HepG2 (cell line): ENCODE data around the gene GRK4. TPM values are rescaled to one million over a fixed set of nuclear protein-coding genes. Genes with fewer than 3 reads are reported as not detected.
A peak's percentile ranks its signal among the peaks of the same experiment; 100 is the strongest.

ENCODE experiments used
- CREB1 ChIP-seq, 2 experiments: fragments of 450-650 bp in 1 of 2; IDR thresholded peaks; 2 replicates each; pipeline ENCODE4 v1.6.1; 2016 to 2017; ENCODE audit warnings: control low read depth in 1 of 2, mild to moderate bottlenecking in 1 of 2, missing compliant biosample characterization in 1 of 2, missing genetic modification characterization in 1 of 2
- CREB3 ChIP-seq: sonication (generic); formaldehyde crosslinking; IDR thresholded peaks from 2 replicates; pipeline ENCODE4 v1.5.0; 2020; ENCODE audit warnings: missing genetic modification reagents
- FIP1L1 ChIP-seq: fragments of 200-400 bp; formaldehyde crosslinking; IDR thresholded peaks from 2 replicates; pipeline ENCODE4 v1.6.1; 2018; ENCODE audit warnings: low read depth, mild to moderate bottlenecking, low read length, moderate library complexity, borderline replicate concordance; ENCODE audit not compliant: insufficient read depth
- FOSL1 ChIP-seq: sonication (generic); formaldehyde crosslinking; IDR thresholded peaks from 2 replicates; pipeline ENCODE4 v1.9.0; 2021; ENCODE audit warnings: missing genetic modification reagents, borderline replicate concordance
- HNRNPH1 ChIP-seq: fragments of 200-400 bp; formaldehyde crosslinking; optimal IDR thresholded peaks from 2 replicates; pipeline ENCODE3; 2017; ENCODE audit warnings: mild to moderate bottlenecking, low read depth, low read length
- KDM6A ChIP-seq: IDR thresholded peaks from 2 replicates; pipeline ENCODE4 v1.6.1; 2016; ENCODE audit warnings: low read depth
- KLF9 ChIP-seq: IDR thresholded peaks from 2 replicates; pipeline ENCODE4 v1.6.1; 2016; ENCODE audit warnings: low read depth
- MTA1 ChIP-seq: sonication (generic); formaldehyde crosslinking; IDR thresholded peaks from 2 replicates; pipeline ENCODE4 v1.4.0; 2020; ENCODE audit warnings: missing genetic modification reagents, mild to moderate bottlenecking, borderline replicate concordance
- NR0B2 ChIP-seq: sonication (generic); formaldehyde crosslinking; IDR thresholded peaks from 2 replicates; pipeline ENCODE4 v1.4.0; 2020; ENCODE audit warnings: mild to moderate bottlenecking, missing genetic modification reagents
- PATZ1 ChIP-seq: sonication (generic); formaldehyde crosslinking; IDR thresholded peaks from 2 replicates; pipeline ENCODE4 v1.4.0; 2020; ENCODE audit warnings: missing genetic modification reagents
- POLR2AphosphoS2 ChIP-seq: IDR thresholded peaks from 2 replicates; pipeline ENCODE4 v1.6.1; 2011; ENCODE audit warnings: low read depth, low read length, improper control_type of control experiment
- RFXAP ChIP-seq: sonication (generic); formaldehyde crosslinking; IDR thresholded peaks from 2 replicates; pipeline ENCODE4 v1.4.0; 2020; ENCODE audit warnings: missing genetic modification reagents, borderline replicate concordance
- SOX5 ChIP-seq: IDR thresholded peaks from 2 replicates; pipeline ENCODE4 v1.6.1; 2016; ENCODE audit warnings: borderline replicate concordance
- SOX6 ChIP-seq, 2 experiments: fragments of 450-650 bp in 1 of 2; sonication (generic) in 1 of 2; formaldehyde crosslinking in 1 of 2; IDR thresholded peaks; 2 replicates each; pipeline versions ENCODE4 v1.4.0 to v1.6.1; 2017 to 2020; ENCODE audit warnings: antibody characterized with exemption in 1 of 2, mild to moderate bottlenecking in 1 of 2, missing genetic modification reagents in 1 of 2
- ZNF292 ChIP-seq: sonication (generic); formaldehyde crosslinking; IDR thresholded peaks from 2 replicates; pipeline ENCODE4 v1.8.1; 2022; ENCODE audit warnings: mild to moderate bottlenecking, low read depth, missing genetic modification reagents, borderline replicate concordance
- ZNF567 ChIP-seq: sonication (generic); formaldehyde crosslinking; IDR thresholded peaks from 2 replicates; pipeline ENCODE4 v1.8.1; 2023; ENCODE audit warnings: mild to moderate bottlenecking, missing genetic modification reagents, borderline replicate concordance
- ZNF615 ChIP-seq: sonication (generic); formaldehyde crosslinking; IDR thresholded peaks from 2 replicates; pipeline ENCODE4 v1.5.0; 2020; ENCODE audit warnings: mild to moderate bottlenecking, missing genetic modification reagents, borderline replicate concordance
- ZNF670 ChIP-seq: sonication (generic); formaldehyde crosslinking; IDR thresholded peaks from 2 replicates; pipeline ENCODE4 v1.8.0; 2022; ENCODE audit warnings: mild to moderate bottlenecking, missing genetic modification reagents, borderline replicate concordance
- polyA plus RNA-seq, 8 experiments: library from polyadenylated mRNA; depleted of rRNA in 3 of 8; stranded (reverse) in 7 of 8; unstranded in 1 of 8; fragments of >200 nt; fragmentation: Illumina TruSeq in 4 of 8; extraction: Trizol in 4 of 8; gene quantifications; 2 replicates each; pipeline versions ENCODE4 v1.2.1 to v1.2.3, GENCODE V29; 2011 to 2016; ENCODE audit warnings: low read depth in 4 of 8, missing spikeins in 1 of 8, mixed read lengths in 1 of 8; ENCODE audit not compliant: insufficient read depth in 1 of 8
- total RNA-seq, 5 experiments: library from RNA; depleted of rRNA; stranded (reverse); fragments of >200 nt; fragmentation: Illumina TruSeq; extraction: Trizol; gene quantifications; 2 replicates each; pipeline ENCODE4 v1.2.3, GENCODE V29; 2016; ENCODE audit warnings: low read depth in 1 of 5
- TF ChIP-seq, protein P1 (sequence below): sonication (generic); formaldehyde crosslinking; IDR thresholded peaks from 2 replicates; pipeline ENCODE4 v1.4.0; 2020; ENCODE audit warnings: missing genetic modification reagents
- TF ChIP-seq, protein P2 (sequence below): IDR thresholded peaks from 2 replicates; pipeline ENCODE4 v1.6.1; 2016; ENCODE audit warnings: low read depth, borderline replicate concordance
- TF ChIP-seq, protein P3 (sequence below): sonication (generic); formaldehyde crosslinking; IDR thresholded peaks from 2 replicates; pipeline ENCODE4 v1.8.0; 2022; ENCODE audit warnings: missing genetic modification reagents, low read depth, mild to moderate bottlenecking, borderline replicate concordance

GRK4 gene
- total and polyA plus RNA-seq, 2 of the 13 experiments (the other 11 are each of a cell fraction or from before 2014, with no cell fraction given), result 1.8 to 2.0 TPM

GRCh38 chr4:2937146-2937857 is 26.1 kb upstream of the GRK4 start (continued):
- no peak for TF ChIP-seq CREB1 (IDR thresholded peaks at IDR 0.05)
- TF ChIP-seq CREB1 (CRISPR knock-in tag; IDR thresholded peaks at IDR 0.05), result peak; percentile 77
- TF ChIP-seq FOSL1, result no peak
- no peak for TF ChIP-seq KLF9
- TF ChIP-seq ZNF567 (CRISPR knock-in tag), result no peak
- TF ChIP-seq SOX6 (IDR thresholded peaks at IDR 0.05), result no peak
- TF ChIP-seq SOX6 (CRISPR knock-in tag; IDR thresholded peaks at IDR 0.05), result peak; percentile 80
- TF ChIP-seq CREB3, result no peak
- TF ChIP-seq, protein P1, sequence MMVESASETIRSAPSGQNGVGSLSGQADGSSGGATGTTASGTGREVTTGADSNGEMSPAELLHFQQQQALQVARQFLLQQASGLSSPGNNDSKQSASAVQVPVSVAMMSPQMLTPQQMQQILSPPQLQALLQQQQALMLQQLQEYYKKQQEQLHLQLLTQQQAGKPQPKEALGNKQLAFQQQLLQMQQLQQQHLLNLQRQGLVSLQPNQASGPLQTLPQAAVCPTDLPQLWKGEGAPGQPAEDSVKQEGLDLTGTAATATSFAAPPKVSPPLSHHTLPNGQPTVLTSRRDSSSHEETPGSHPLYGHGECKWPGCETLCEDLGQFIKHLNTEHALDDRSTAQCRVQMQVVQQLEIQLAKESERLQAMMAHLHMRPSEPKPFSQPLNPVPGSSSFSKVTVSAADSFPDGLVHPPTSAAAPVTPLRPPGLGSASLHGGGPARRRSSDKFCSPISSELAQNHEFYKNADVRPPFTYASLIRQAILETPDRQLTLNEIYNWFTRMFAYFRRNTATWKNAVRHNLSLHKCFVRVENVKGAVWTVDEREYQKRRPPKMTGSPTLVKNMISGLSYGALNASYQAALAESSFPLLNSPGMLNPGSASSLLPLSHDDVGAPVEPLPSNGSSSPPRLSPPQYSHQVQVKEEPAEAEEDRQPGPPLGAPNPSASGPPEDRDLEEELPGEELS, result peak; percentile 53; the same call in 1 of the 2 replicates
- peak; percentile 79; the same call in 1 of the 2 replicates for TF ChIP-seq SOX5 (CRISPR knock-in tag)
- TF ChIP-seq, protein P2, sequence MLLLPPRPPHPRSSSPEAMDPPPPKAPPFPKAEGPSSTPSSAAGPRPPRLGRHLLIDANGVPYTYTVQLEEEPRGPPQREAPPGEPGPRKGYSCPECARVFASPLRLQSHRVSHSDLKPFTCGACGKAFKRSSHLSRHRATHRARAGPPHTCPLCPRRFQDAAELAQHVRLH (CRISPR knock-in tag), result no peak
- no peak for TF ChIP-seq HNRNPH1
- TF ChIP-seq FIP1L1, result no peak
- TF ChIP-seq, protein P3, sequence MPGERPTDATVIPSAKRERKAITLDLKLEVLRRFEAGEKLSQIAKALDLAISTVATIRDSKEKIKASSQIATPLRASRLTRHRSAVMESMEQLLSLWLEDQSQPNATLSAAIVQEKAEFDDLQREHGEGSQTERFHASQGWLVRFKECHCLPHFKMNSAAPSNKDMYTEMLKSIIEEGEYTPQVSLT (CRISPR knock-in tag), result peak; percentile 70; the same call in 1 of the 2 replicates
- peak; percentile 93 for TF ChIP-seq PATZ1 (CRISPR knock-in tag)
- TF ChIP-seq MTA1 (CRISPR knock-in tag), result peak; percentile 91; the same call in 1 of the 2 replicates
- no peak for TF ChIP-seq NR0B2
- TF ChIP-seq ZNF615 (CRISPR knock-in tag), result no peak
- TF ChIP-seq ZNF670, result peak; percentile 74; the same call in 1 of the 2 replicates
- TF ChIP-seq KDM6A (CRISPR knock-in tag), result no peak
- peak; percentile 69; the same call in 1 of the 2 replicates for TF ChIP-seq ZNF292 (CRISPR knock-in tag)
- peak; percentile 65; the same call in 1 of the 2 replicates for TF ChIP-seq POLR2AphosphoS2
- TF ChIP-seq RFXAP, result 0 out of 2 replicates have a peak, but pooled peaks have one; percentile 50
